HG02588 (cell line): ENCODE measurements around the gene RASL11B.

Experiments used
- ATAC-seq: cut with Tn5 transposase; IDR thresholded peaks from one replicate; pipeline ENCODE4 v1.9.1; 2021; ENCODE audit warnings: mild to moderate bottlenecking, moderate library complexity; ENCODE audit not compliant: unreplicated experiment

Gene RASL11B

GRCh38 chr4:52870225-52870624 lies 8.1 kb downstream of the RASL11B start:
- no peak for ATAC-seq

- no peak for ATAC-seq
These were observed 11.1 kb downstream of the RASL11B start for GRCh38 chr4:52873191-52873590.

- no peak for ATAC-seq
These were observed 11.8 kb downstream of the RASL11B start for GRCh38 chr4:52873861-52874343.

GRCh38 chr4:52874948-52875347 lies 12.8 kb downstream of the RASL11B start:
- ATAC-seq, result no peak

GRCh38 chr4:52876069-52876468 lies 14.0 kb downstream of the RASL11B start:
- ATAC-seq, result no peak

- ATAC-seq, result no peak
These were observed 14.9 kb downstream of the RASL11B start for GRCh38 chr4:52877036-52877435.

- ATAC-seq, result no peak
These were observed 15.6 kb downstream of the RASL11B start for GRCh38 chr4:52877694-52878093.

GRCh38 chr4:52879471-52879870 lies 17.4 kb downstream of the RASL11B start:
- ATAC-seq, result no peak

- no peak for ATAC-seq
These were observed 18.9 kb downstream of the RASL11B start for GRCh38 chr4:52880994-52881393.

- ATAC-seq, result no peak
These were observed 21.1 kb downstream of the RASL11B start for GRCh38 chr4:52883183-52883621.

- ATAC-seq, result no peak
These were observed 21.9 kb downstream of the RASL11B start for GRCh38 chr4:52883707-52884669.

- no peak for ATAC-seq
These were observed 22.9 kb downstream of the RASL11B start for GRCh38 chr4:52884994-52885393.

GRCh38 chr4:52889354-52889753 lies 27.2 kb downstream of the RASL11B start:
- no peak for ATAC-seq

GRCh38 chr4:52889778-52890520 lies 27.8 kb downstream of the RASL11B start:
- ATAC-seq, result no peak

GRCh38 chr4:52890521-52890791 lies 28.3 kb downstream of the RASL11B start:
- ATAC-seq, result no peak

- ATAC-seq, result no peak
These were observed 29.6 kb downstream of the RASL11B start for GRCh38 chr4:52891743-52892142.

- no peak for ATAC-seq
These were observed 30.8 kb downstream of the RASL11B start for GRCh38 chr4:52892880-52893279.

GRCh38 chr4:52894443-52894842 lies 32.3 kb downstream of the RASL11B start:
- ATAC-seq, result no peak

GRCh38 chr4:52903273-52903672 lies 41.2 kb downstream of the RASL11B start:
- no peak for ATAC-seq

GRCh38 chr4:52904421-52904820 lies 42.3 kb downstream of the RASL11B start:
- ATAC-seq, result no peak

- ATAC-seq, result no peak
These were observed 45.4 kb downstream of the RASL11B start for GRCh38 chr4:52907510-52907909.

- ATAC-seq, result no peak
These were observed 48.0 kb downstream of the RASL11B start for GRCh38 chr4:52910115-52910514.
